ENCODE data around the gene ZNF324.

The ZNF324 gene

DNA sequence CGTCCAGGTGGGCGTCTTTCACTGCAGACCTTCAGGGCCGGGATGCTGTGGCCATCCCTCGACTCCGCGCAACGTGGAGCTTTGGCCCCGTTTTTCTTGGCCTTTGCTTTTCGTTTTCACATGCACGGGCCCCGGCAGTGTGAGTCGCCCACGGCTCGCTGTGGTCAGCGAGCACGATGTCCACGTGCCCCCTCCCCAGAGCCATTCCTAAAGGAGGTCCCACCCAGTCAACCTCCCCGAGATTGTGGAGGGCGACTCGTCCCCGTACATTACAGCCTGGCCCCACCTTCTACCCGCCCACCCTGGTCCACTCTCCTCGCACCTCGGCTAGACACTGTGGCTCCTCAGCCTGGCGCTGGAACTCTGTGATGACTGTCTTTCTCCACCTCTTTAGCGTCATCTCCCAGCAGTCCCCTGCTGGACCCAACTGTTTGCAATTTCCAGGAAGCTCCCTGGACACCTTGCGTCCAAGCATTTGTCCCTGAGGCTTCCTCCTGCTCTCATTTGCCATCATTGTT, 9.7 kb downstream of the ZNF324 start:
- TF ChIP-seq FOXM1 (IDR thresholded peaks at IDR 0.05; ENCODE audit: borderline replicate concordance, low read depth) (no peak), TAF1 (IDR thresholded peaks at IDR 0.05; ENCODE audit: low read depth) (no peak), CEBPB (IDR thresholded peaks at IDR 0.05) (no peak)
- TF ChIP-seq, protein P1, sequence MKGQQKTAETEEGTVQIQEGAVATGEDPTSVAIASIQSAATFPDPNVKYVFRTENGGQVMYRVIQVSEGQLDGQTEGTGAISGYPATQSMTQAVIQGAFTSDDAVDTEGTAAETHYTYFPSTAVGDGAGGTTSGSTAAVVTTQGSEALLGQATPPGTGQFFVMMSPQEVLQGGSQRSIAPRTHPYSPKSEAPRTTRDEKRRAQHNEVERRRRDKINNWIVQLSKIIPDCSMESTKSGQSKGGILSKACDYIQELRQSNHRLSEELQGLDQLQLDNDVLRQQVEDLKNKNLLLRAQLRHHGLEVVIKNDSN (IDR thresholded peaks at IDR 0.05), result no peak

DNA sequence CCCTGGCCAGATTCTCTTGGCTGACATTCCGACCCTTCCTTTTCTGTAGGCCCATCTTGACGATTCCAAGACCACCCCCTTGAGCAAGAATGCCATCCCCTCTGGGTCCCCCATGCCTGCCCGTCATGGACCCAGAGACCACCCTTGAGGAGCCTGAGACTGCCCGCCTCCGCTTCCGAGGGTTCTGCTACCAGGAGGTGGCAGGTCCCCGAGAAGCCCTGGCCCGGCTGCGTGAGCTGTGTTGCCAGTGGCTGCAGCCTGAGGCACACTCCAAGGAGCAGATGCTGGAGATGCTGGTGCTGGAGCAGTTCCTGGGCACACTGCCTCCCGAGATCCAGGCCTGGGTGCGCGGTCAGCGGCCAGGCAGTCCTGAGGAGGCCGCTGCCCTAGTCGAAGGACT, 10.2 kb downstream of the ZNF324 start:
- no peak for TF ChIP-seq RAD21 (IDR thresholded peaks at IDR 0.05; ENCODE audit: low read depth)
- no peak for TF ChIP-seq TEAD4 (IDR thresholded peaks at IDR 0.05)
- TF ChIP-seq TCF12 (IDR thresholded peaks at IDR 0.05; ENCODE audit: low read depth), result no peak
- TF ChIP-seq YY1 (IDR thresholded peaks at IDR 0.05; ENCODE audit: low read depth), result no peak
- TF ChIP-seq EGR1 (IDR thresholded peaks at IDR 0.05), result no peak
- TF ChIP-seq, protein P1 (IDR thresholded peaks at IDR 0.05), result no peak
- TF ChIP-seq TAF1 (IDR thresholded peaks at IDR 0.05; ENCODE audit: low read depth), result no peak
- TF ChIP-seq EP300 (IDR thresholded peaks at IDR 0.05; ENCODE audit: borderline replicate concordance), result no peak
- no peak for TF ChIP-seq CEBPB (IDR thresholded peaks at IDR 0.05)
- TF ChIP-seq, protein P2, sequence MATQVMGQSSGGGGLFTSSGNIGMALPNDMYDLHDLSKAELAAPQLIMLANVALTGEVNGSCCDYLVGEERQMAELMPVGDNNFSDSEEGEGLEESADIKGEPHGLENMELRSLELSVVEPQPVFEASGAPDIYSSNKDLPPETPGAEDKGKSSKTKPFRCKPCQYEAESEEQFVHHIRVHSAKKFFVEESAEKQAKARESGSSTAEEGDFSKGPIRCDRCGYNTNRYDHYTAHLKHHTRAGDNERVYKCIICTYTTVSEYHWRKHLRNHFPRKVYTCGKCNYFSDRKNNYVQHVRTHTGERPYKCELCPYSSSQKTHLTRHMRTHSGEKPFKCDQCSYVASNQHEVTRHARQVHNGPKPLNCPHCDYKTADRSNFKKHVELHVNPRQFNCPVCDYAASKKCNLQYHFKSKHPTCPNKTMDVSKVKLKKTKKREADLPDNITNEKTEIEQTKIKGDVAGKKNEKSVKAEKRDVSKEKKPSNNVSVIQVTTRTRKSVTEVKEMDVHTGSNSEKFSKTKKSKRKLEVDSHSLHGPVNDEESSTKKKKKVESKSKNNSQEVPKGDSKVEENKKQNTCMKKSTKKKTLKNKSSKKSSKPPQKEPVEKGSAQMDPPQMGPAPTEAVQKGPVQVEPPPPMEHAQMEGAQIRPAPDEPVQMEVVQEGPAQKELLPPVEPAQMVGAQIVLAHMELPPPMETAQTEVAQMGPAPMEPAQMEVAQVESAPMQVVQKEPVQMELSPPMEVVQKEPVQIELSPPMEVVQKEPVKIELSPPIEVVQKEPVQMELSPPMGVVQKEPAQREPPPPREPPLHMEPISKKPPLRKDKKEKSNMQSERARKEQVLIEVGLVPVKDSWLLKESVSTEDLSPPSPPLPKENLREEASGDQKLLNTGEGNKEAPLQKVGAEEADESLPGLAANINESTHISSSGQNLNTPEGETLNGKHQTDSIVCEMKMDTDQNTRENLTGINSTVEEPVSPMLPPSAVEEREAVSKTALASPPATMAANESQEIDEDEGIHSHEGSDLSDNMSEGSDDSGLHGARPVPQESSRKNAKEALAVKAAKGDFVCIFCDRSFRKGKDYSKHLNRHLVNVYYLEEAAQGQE (IDR thresholded peaks at IDR 0.05; ENCODE audit: low read depth), result no peak

DNA sequence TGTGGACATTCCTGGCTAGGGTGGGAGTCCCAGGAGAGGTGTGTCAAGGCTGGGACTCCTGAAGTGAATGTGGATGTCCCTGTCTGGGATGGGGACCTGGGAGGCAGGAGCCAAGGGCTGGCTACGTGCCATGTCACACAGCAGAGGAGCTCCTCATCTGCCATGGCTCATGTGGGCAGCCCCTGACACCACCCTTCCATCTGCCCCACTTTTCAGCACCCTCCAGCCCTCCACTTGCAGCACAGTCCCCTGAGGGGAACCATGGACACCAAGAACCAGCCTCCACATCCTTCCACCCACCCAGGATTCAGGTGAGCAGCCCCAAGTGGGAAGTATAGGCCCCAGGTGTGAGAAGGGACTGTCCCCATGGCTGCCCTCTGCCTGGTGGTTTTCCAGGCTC, 11.0 kb downstream of the ZNF324 start:
- TF ChIP-seq RAD21 (IDR thresholded peaks at IDR 0.05; ENCODE audit: low read depth) (no peak), ZBTB7A (IDR thresholded peaks at IDR 0.05; ENCODE audit: low read depth) (no peak), EGR1 (IDR thresholded peaks at IDR 0.05) (no peak), FOXM1 (IDR thresholded peaks at IDR 0.05; ENCODE audit: borderline replicate concordance, low read depth) (no peak), CREB1 (IDR thresholded peaks at IDR 0.05; ENCODE audit: low read depth) (no peak), YY1 (IDR thresholded peaks at IDR 0.05; ENCODE audit: low read depth) (no peak)

DNA sequence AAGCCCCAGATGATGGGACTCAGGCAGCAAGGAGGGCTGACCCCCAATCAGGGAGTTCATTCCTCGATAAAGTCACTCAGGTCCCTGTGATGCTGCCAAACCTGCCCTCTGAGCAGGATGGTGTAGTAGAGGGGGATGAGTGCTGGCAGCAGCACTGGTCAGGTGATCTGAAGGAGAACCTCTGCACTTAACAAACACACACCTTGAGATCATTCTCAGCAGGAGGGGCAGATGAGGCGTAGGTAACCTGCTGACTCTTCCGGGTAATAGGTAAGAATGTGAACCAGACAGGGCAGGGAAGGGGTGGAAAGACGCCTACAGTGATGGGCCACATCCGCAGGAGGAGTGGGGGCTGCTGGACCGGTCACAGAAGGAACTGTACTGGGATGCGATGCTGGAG, 12.4 kb downstream of the ZNF324 start:
- TF ChIP-seq, protein P1 (IDR thresholded peaks at IDR 0.05), result no peak
- TF ChIP-seq RAD21 (IDR thresholded peaks at IDR 0.05; ENCODE audit: low read depth) (no peak), NFIC (IDR thresholded peaks at IDR 0.05) (no peak)
- TF ChIP-seq, protein P3, sequence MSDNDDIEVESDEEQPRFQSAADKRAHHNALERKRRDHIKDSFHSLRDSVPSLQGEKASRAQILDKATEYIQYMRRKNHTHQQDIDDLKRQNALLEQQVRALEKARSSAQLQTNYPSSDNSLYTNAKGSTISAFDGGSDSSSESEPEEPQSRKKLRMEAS (IDR thresholded peaks at IDR 0.05), result no peak

DNA sequence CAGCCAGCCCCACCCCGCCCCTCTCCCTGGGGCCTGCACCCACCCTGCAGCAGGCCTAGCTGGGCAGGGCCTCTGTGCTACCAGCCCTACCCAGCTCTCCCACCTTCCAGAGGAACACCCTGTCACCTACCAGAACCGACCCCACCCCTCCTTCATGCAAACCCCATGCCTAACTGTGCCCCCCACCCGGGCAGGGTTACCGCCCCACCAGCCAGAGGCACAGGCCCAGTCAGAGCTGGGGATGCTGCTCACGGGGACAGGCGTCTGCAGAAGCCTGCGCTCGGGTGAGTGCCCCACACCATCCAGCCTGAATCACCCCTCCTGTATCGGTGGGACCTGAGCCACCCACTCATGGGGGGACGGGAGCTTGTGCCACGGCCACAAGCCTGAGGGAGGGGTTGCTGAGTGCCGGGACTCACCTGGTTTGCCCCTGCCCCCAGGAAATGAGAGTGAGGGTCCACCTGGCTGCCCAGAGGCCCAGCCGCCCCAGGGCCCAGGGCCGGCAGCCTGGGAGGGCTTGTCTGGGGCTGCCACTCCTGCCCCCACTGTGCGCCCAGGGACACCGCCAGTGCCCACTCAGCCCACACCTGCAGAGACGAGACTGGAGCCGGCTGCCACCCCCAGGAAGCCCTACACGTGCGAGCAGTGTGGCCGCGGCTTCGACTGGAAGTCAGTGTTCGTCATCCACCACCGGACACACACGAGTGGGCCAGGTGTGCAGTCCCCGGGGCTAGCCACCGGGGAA, 13.0 kb downstream of the ZNF324 start:
- no peak for TF ChIP-seq TEAD4 (IDR thresholded peaks at IDR 0.05)
- TF ChIP-seq YY1 (IDR thresholded peaks at IDR 0.05; ENCODE audit: low read depth), result no peak
- TF ChIP-seq, protein P2 (IDR thresholded peaks at IDR 0.05; ENCODE audit: low read depth), result no peak
- no peak for TF ChIP-seq RAD21 (IDR thresholded peaks at IDR 0.05; ENCODE audit: low read depth)
- TF ChIP-seq NFIC (IDR thresholded peaks at IDR 0.05), result no peak

DNA sequence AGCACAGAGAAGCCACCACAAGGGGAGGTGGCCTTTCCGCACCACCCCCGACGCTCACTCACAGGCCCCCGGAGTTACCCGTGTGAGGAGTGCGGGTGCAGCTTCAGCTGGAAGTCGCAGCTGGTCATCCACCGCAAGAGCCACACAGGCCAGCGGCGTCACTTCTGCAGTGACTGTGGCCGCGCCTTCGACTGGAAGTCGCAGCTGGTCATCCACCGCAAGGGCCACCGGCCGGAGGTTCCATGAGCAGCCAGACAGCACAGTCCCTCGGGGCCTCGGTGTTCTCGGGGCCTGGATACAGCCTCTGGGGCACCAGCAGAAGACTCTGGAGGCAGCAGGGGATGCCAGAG, 13.6 kb downstream of the ZNF324 start:
- TF ChIP-seq, protein P3 (IDR thresholded peaks at IDR 0.05), result no peak
- TF ChIP-seq, protein P2 (IDR thresholded peaks at IDR 0.05; ENCODE audit: low read depth), result no peak
- TF ChIP-seq TCF12 (IDR thresholded peaks at IDR 0.05; ENCODE audit: low read depth), result no peak
- TF ChIP-seq TEAD4 (IDR thresholded peaks at IDR 0.05), result no peak
- no peak for TF ChIP-seq YY1 (IDR thresholded peaks at IDR 0.05; ENCODE audit: low read depth)
- no peak for TF ChIP-seq CREB1 (IDR thresholded peaks at IDR 0.05; ENCODE audit: low read depth)
- no peak for TF ChIP-seq EGR1 (IDR thresholded peaks at IDR 0.05)
- TF ChIP-seq ZBTB7A (IDR thresholded peaks at IDR 0.05; ENCODE audit: low read depth), result no peak
- no peak for TF ChIP-seq EP300 (IDR thresholded peaks at IDR 0.05; ENCODE audit: borderline replicate concordance)
- TF ChIP-seq FOXM1 (IDR thresholded peaks at IDR 0.05; ENCODE audit: borderline replicate concordance, low read depth), result no peak
- TF ChIP-seq TAF1 (IDR thresholded peaks at IDR 0.05; ENCODE audit: low read depth), result no peak

Data from Ishikawa (cell line).